Measurements from ENCODE around the gene LSS.
"Not testable (repeated sequence)": the region's sequence is repeated elsewhere in the genome, so short reads cannot be mapped to it uniquely, and the experiment has no call there.

LSS gene

GRCh38 chr21:46181953-46182547, 46.5 kb downstream of the LSS start:
- H3K4me3 Mint-ChIP-seq = no peak overlapping the region
- no peaks in the 10 kb centered on the region for H3K9me3 Mint-ChIP-seq
- no peaks in the 10 kb centered on the region for H3K36me3 Mint-ChIP-seq
- H3K4me1 Mint-ChIP-seq = no peaks in the 10 kb centered on the region
- ATAC-seq (no peak), DNase-seq (ENCODE audit: low spot score in 2 of 2) (peak in 1 of 2 donors; percentile 46)
- no peak overlapping the region for H3K27ac Mint-ChIP-seq

GRCh38 chr21:46181436-46181835, 47.1 kb downstream of the LSS start:
- H3K4me1 Mint-ChIP-seq = no peaks in the 10 kb centered on the region
- no peak overlapping the region for H3K27ac Mint-ChIP-seq
- no peak overlapping the region for H3K4me3 Mint-ChIP-seq
- no peaks in the 10 kb centered on the region for H3K36me3 Mint-ChIP-seq
- DNase-seq (ENCODE audit: low spot score in 2 of 2) (no peak), ATAC-seq (no peak)
- H3K9me3 Mint-ChIP-seq = no peaks in the 10 kb centered on the region

GRCh38 chr21:46180778-46181391, 47.7 kb downstream of the LSS start:
- ATAC-seq (no peak), DNase-seq (ENCODE audit: low spot score in 2 of 2) (no peak)
- no peak overlapping the region for H3K4me3 Mint-ChIP-seq
- H3K27ac Mint-ChIP-seq = no peak overlapping the region
- H3K36me3 Mint-ChIP-seq = no peaks in the 10 kb centered on the region
- H3K9me3 Mint-ChIP-seq = no peaks in the 10 kb centered on the region
- H3K4me1 Mint-ChIP-seq = no peaks in the 10 kb centered on the region

- H3K27ac Mint-ChIP-seq = no peak overlapping the region
Observed at GRCh38 chr21:46180079-46180722, 48.4 kb downstream of the LSS start.

GRCh38 chr21:46179708-46180078, 48.9 kb downstream of the LSS start:
- no peaks in the 10 kb centered on the region for H3K36me3 Mint-ChIP-seq
- H3K9me3 Mint-ChIP-seq = no peaks in the 10 kb centered on the region
- no peak overlapping the region for H3K4me3 Mint-ChIP-seq
- no peak overlapping the region for H3K27ac Mint-ChIP-seq
- no peak for DNase-seq (ENCODE audit: low spot score in 2 of 2)
- H3K4me1 Mint-ChIP-seq = no peaks in the 10 kb centered on the region
- no peak for ATAC-seq

More at GRCh38 chr21:46180079-46180722, 48.4 kb downstream of the LSS start:
- no peaks in the 10 kb centered on the region for H3K9me3 Mint-ChIP-seq
- no peak overlapping the region for H3K4me3 Mint-ChIP-seq
- DNase-seq (ENCODE audit: low spot score in 2 of 2) = no peak
- no peaks in the 10 kb centered on the region for H3K4me1 Mint-ChIP-seq
- no peak for ATAC-seq
- H3K36me3 Mint-ChIP-seq = no peaks in the 10 kb centered on the region

- H3K9me3 Mint-ChIP-seq = no peaks in the 10 kb centered on the region
- no peak for DNase-seq (ENCODE audit: low spot score in 2 of 2)
- H3K4me3 Mint-ChIP-seq = no peak overlapping the region
- H3K4me1 Mint-ChIP-seq = no peaks in the 10 kb centered on the region
- no peak for ATAC-seq
- H3K36me3 Mint-ChIP-seq = no peaks in the 10 kb centered on the region
- H3K27ac Mint-ChIP-seq = no peak overlapping the region
Observed at GRCh38 chr21:46178961-46179360, 49.6 kb downstream of the LSS start.

GRCh38 chr21:46176443-46177129, 52.0 kb downstream of the LSS start:
- H3K4me3 Mint-ChIP-seq; ATAC-seq; DNase-seq (ENCODE audit: low spot score in 2 of 2); H3K36me3 Mint-ChIP-seq; H3K4me1 Mint-ChIP-seq; H3K27ac Mint-ChIP-seq; H3K9me3 Mint-ChIP-seq: not testable (repeated sequence)

GRCh38 chr21:46173573-46173972, 55.0 kb downstream of the LSS start:
- Mint-ChIP-seq H3K4me3 (no peak overlapping the region), H3K27ac (no peak overlapping the region), H3K4me1 (peaks cover 6% of the 10 kb centered on the region), H3K9me3 (no peaks in the 10 kb centered on the region), H3K36me3 (no peaks in the 10 kb centered on the region)
- DNase-seq (ENCODE audit: low spot score in 2 of 2) (no peak), ATAC-seq (no peak)

- DNase-seq (ENCODE audit: low spot score in 2 of 2) (no peak), ATAC-seq (no peak)
- Mint-ChIP-seq H3K9me3 (no peaks in the 10 kb centered on the region), H3K27ac (no peak overlapping the region), H3K36me3 (no peaks in the 10 kb centered on the region), H3K4me3 (no peak overlapping the region), H3K4me1 (peaks cover 6% of the 10 kb centered on the region)
Observed at GRCh38 chr21:46172863-46173528, 55.6 kb downstream of the LSS start.

GRCh38 chr21:46171996-46172862, 56.3 kb downstream of the LSS start:
- Mint-ChIP-seq H3K27ac (no peak overlapping the region), H3K4me3 (no peak overlapping the region), H3K9me3 (no peaks in the 10 kb centered on the region), H3K36me3 (no peaks in the 10 kb centered on the region), H3K4me1 (peaks cover 6% of the 10 kb centered on the region)
- no peak for DNase-seq (ENCODE audit: low spot score in 2 of 2)
- no peak for ATAC-seq

- DNase-seq (ENCODE audit: low spot score in 2 of 2) (no peak), ATAC-seq (no peak)
- Mint-ChIP-seq H3K4me1 (peaks cover 6% of the 10 kb centered on the region), H3K9me3 (no peaks in the 10 kb centered on the region), H3K4me3 (no peak overlapping the region), H3K36me3 (no peaks in the 10 kb centered on the region), H3K27ac (no peak overlapping the region)
Observed at GRCh38 chr21:46171585-46171984, 57.0 kb downstream of the LSS start.

GRCh38 chr21:46170436-46171193, 58.0 kb downstream of the LSS start:
- not testable (repeated sequence) for H3K27ac Mint-ChIP-seq; H3K4me1 Mint-ChIP-seq; H3K36me3 Mint-ChIP-seq; ATAC-seq; H3K4me3 Mint-ChIP-seq; DNase-seq (ENCODE audit: low spot score in 2 of 2); H3K9me3 Mint-ChIP-seq

GRCh38 chr21:46168659-46169386, 59.8 kb downstream of the LSS start:
- H3K4me1 Mint-ChIP-seq = peaks cover 6% of the 10 kb centered on the region
- no peaks in the 10 kb centered on the region for H3K36me3 Mint-ChIP-seq
- H3K27ac Mint-ChIP-seq = no peak overlapping the region
- ATAC-seq (no peak), DNase-seq (ENCODE audit: low spot score in 2 of 2) (no peak)
- H3K9me3 Mint-ChIP-seq = no peaks in the 10 kb centered on the region
- no peak overlapping the region for H3K4me3 Mint-ChIP-seq

GRCh38 chr21:46168238-46168637, 60.3 kb downstream of the LSS start:
- H3K4me1 Mint-ChIP-seq = peaks cover 6% of the 10 kb centered on the region
- H3K27ac Mint-ChIP-seq = no peak overlapping the region
- ATAC-seq (no peak), DNase-seq (ENCODE audit: low spot score in 2 of 2) (no peak)
- H3K36me3 Mint-ChIP-seq = no peaks in the 10 kb centered on the region
- no peak overlapping the region for H3K4me3 Mint-ChIP-seq
- no peaks in the 10 kb centered on the region for H3K9me3 Mint-ChIP-seq
